Suppressor macrophage treated with lipopolysaccharide for 1 hour (primary cell): ENCODE results near the gene BTBD2.

Experiments used
- DNase-seq, 3 donors: peaks; one replicate each; pipeline ENCODE4 v3.0.0-alpha.2; 2020 to 2022

BTBD2 gene

GRCh38 chr19:1956868-1957492, 58.5 kb downstream of the BTBD2 start:
- no peak for DNase-seq

GRCh38 chr19:1956122-1956494, 59.4 kb downstream of the BTBD2 start:
- DNase-seq = no peak

DNA sequence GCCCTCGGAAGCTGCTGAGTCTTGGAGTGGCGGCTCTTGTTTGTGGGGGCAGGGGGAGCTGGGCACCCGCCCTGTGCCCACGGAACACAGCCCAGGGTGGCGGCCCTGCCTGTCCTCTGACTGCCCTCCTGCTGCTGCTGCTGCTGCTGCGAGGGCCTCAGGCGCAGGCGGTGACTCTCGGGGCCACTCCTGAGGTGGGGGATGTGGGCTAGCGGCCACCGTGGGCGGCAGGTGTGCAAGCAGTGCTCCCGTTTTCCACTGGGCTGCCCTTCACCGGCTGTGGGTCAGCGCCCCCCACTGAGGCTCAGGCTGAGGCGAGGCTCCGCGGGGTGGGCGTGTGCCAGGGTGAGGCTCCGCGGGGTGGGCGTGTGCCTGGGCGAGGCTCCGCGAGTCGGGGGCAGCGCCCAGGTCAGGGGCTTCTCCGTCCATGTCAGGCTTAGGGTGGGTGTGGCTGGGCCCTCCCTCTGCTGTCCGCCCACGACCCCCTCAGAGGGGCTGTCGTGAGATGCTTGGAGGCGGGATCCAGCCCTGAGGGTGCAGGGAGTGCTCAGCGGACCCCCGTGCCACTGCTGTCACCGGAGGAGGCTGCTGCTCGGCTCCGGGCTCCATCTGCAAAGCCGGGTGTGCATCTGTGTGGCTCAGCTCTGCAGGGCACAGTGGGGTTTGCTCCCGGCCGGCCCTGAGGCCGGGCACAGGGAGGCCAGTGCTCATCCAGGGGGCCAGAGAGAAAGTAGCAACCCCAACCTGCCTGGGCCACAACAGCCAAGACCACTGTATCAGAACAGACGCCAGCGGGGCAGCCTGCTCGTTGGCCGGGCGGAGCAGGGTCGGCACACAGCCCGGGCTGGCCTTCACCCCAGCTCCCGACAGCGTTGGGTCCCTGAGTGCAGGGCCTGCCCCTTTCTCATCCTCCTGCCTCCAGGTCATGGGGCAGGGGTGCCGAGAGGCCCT, 60.1 kb downstream of the BTBD2 start:
- DNase-seq = no peak

DNA sequence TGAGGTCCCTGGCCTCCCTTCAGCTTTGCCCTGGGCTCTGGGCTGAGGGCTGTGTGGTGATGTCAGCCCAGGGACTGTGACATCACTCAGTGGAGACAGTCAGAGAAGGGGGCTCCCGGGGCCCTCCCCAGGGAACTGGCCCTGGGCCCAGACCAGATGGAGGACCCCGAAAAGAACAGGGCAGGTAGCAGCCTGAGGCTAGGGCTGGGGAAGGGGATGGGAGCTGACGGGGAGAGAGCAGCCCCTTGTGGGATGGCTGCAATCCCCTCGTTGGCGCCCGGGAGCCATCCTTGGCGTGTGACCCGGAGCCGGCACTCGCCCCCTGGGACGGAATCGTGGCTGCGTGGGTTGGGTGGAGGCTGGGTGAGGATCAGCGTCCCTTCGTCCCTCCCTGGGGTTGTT, 61.0 kb downstream of the BTBD2 start:
- no peak for DNase-seq

- no peak for DNase-seq
These were observed 61.9 kb downstream of the BTBD2 start for GRCh38 chr19:1953441-1954094.

DNA sequence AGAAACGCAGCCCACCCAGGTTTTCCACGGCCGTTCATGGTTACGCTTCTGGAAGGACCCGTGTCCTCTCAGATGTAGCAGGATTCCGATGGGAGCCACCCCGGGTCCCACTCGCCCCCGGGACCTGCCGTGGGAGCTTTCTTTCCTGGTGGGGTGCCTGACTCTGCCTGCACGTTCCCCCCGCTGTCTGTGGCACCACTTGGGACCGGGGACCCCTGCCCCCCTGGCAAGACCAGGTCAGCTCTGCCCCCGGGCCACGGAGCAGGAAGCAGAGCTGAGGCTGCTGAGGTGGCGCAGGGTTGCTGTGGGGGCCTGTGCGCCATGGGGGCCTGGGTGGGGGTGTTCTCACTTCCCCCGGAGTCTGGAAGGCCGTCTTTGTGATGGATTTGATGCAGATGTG, 62.5 kb downstream of the BTBD2 start:
- no peak for DNase-seq

DNA sequence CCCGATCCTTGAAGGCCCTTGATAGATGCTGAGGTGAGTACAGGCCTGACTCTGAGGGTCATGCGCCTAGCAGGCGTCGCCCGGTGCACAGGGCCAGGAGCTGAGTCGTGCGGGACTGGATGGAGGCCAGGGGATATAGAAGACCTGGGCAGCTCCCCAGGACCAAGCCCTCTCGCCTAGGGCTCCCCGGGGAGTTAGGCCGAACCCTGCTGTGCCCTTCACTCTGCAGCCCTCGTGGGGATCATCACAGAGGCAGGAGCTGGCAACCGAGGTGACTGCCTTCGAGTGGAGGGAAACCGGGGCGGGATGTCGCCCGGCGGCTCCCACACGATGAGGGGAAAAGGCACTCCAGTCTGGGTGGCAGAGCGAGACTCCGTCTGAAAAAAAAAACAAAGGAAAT, 62.9 kb downstream of the BTBD2 start:
- no peak for DNase-seq

DNA sequence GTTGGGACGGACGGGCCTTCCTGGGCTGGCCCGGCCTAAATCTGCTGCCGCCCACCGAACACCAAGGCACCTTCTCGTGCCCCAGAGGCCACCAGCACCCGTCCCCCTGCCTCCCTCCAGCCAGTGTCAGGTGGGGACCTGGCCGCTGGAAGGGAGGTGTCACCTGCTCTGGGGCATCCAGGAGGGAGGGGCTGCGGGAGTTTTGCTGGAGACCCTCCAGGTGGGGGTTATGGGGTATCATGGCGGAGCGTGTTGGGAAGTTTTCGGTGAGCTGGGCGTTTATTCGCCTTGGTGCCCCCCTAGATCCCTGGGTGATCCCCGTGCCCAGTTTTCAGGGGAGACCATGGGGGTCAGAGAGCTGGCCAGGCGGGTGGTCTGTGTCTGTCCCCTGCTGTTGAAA, 64.9 kb downstream of the BTBD2 start:
- DNase-seq = no peak

- DNase-seq = no peak
These were observed 66.0 kb downstream of the BTBD2 start for GRCh38 chr19:1949304-1950101.

- DNase-seq = peak; percentile 53 to 80 (median 61)
These were observed 67.8 kb downstream of the BTBD2 start for GRCh38 chr19:1947651-1948209.

DNA sequence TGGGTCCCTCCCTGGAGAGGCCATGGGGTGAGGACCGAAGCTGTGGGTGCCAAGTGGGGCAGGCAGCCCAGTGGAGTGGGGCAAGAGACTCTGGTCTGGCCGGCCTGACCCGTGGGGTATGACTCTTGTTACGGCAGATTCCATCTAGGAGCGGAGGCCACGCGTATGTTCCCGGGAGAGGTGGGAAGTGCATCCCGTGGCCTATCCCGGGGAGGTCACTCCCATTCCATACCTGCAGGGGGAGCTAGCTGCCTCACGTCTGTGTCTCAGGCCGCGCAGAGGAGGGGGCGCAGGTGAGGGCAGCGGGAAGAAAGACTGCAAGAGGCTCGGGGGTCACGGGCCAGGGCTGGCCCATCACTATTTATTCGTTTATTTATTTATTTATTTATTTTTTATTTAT, 69.6 kb downstream of the BTBD2 start:
- peak in 2 of 3 donors; percentile 31 to 64 for DNase-seq

GRCh38 chr19:1944916-1945561, 70.5 kb downstream of the BTBD2 start:
- DNase-seq = no peak

DNA sequence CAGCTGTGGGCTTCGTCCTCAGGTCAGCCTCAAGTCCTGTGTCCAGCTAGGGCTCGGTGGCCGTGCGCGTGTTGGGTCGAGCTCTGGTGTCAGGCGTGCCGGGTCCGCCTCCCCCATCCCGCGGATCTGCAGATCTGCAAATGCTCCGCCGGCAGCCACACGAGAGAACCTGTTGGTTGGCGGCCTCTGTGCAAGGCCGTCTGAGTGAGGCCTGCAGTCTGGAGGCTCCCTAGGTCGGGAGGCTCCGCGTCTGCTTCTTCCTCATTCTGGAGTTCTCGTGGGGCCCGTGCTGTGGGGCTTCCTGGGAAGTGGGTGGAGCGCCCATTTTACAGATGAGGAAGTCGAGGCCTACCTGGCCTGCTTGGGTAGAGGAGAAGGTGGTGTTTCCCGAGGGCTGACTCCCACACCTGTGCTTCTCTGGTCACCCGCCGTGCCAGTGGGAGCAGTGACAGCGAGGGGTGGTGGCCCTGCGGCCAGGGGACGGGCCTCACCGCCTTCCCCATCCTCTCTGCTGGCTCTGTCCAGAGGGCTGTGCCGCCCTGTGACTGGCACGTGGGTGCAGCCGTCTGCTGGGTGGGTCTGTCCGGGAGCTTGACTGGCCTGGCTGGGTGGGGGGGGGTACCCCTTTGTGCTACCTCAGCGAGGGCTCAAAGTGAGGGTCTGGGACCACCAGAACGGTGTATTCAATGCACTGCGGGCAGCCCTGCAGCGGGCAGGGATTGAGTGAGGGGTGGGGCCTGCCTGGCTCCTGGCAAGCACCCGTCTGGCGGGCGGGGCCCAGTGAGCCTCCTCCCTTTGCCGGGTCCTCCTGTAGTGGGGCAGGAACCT, 71.2 kb downstream of the BTBD2 start:
- peak; percentile 49 to 70 (median 58) for DNase-seq

GRCh38 chr19:1943661-1944087, 71.8 kb downstream of the BTBD2 start:
- DNase-seq = no peak

DNA sequence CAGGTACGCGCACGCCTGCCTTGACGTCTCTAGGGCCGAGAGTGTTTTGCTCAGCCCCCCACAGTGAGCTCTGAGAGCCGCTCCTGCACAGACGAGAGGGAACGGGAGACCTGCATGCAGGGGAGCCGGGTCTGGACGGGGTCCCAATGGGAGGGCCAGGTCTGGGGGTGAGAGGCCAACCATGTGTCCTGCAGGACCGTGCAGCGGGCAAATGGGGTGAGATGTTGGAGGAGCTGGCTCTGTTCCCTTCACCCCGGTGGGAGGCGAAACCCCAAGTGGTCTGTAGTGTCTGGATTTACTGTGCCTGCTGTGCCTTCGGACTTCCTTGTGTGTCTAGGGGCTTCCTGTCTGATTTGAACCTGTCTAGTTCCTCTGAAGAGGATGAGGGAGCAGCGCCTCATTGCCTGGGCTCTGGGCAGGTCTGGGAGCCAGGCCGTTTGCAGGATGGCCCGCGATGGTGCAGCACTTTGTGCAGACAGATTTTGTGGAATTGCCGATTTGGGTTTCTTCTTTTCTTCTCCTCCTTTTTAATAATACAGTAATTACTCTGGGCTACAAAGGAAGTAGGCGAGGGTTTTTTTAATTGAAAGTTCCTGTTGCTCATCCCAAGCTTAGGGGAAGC, 72.5 kb downstream of the BTBD2 start:
- peak in 2 of 3 donors; percentile 16 to 21 for DNase-seq

- DNase-seq = peak; percentile 61 to 81 (median 63)
These were observed 73.2 kb downstream of the BTBD2 start for GRCh38 chr19:1942078-1942933.

GRCh38 chr19:1941146-1942077, 74.1 kb downstream of the BTBD2 start, which contains the start of gene CSNK1G2:
CSNK1G2 (plus strand) TSS chr19:1941172; CDS start chr19:1969773, 28,601 bp downstream.
- no peak for DNase-seq

DNA sequence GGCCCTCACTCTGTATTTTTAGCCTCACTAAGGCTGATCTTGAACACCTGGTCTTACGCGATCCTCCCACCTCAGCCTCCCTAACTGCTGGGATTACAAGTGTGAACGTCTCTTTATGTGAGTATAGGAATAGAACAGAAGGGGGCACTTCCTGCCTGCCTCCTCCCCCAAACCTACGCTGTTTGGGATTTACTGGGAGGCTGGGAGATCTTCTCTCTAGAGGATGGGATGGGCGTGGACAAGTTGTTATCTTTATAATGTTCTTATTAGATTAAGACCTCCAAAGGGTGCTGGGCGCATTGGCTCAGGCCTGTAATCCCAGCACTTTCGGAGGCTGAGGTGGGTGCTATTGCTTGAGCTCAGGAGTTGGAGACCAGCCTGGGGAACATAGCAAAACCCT, 77.4 kb downstream of the BTBD2 start:
- DNase-seq = no peak
